DOHH2 (cell line): Measurements from ENCODE around the gene USP12.

Experiments
- H3F3A ChIP-seq: fragments of 200-600 bp; sonication (generic), shearing (Covaris generic); 2 replicates; pipeline ENCODE4 v1.6.0; 2016; ENCODE audit warnings: antibody characterized with exemption, mild to moderate bottlenecking; ENCODE audit not compliant: control insufficient read depth, insufficient read depth
- H3K27ac ChIP-seq: fragments of 200-600 bp; sonication (generic); 2 replicates; pipeline ENCODE4 v1.5.1; 2014; ENCODE audit warnings: low read depth, mild to moderate bottlenecking, low read length, moderate library complexity
- H3K27me3 ChIP-seq: fragments of 200-600 bp; sonication (generic); 2 replicates; pipeline ENCODE4 v1.6.1; 2014; ENCODE audit warnings: mild to moderate bottlenecking, low read length, mixed read lengths; ENCODE audit not compliant: control insufficient read depth
- H3K36me3 ChIP-seq: fragments of 200-600 bp; sonication (generic); 2 replicates; pipeline ENCODE4 v1.6.1; 2014; ENCODE audit warnings: mild to moderate bottlenecking, low read length, moderate library complexity, mixed read lengths; ENCODE audit not compliant: control insufficient read depth
- H3K4me1 ChIP-seq: fragments of 200-600 bp; sonication (generic); 2 replicates; pipeline ENCODE4 v1.6.1; 2014; ENCODE audit warnings: mild to moderate bottlenecking, low read length, mixed read lengths; ENCODE audit not compliant: control insufficient read depth
- H3K4me2 ChIP-seq: fragments of 200-600 bp; sonication (generic); 2 replicates; pipeline ENCODE4 v1.6.0; 2014; ENCODE audit warnings: mild to moderate bottlenecking, low read length, moderate library complexity
- H3K4me3 ChIP-seq: fragments of 200-600 bp; sonication (generic); 2 replicates; pipeline ENCODE4 v1.5.1; 2014; ENCODE audit warnings: mild to moderate bottlenecking, low read length, mixed read lengths
- H3K79me2 ChIP-seq: fragments of 200-600 bp; sonication (generic); 2 replicates; pipeline ENCODE4 v1.6.1; 2014; ENCODE audit warnings: mild to moderate bottlenecking, low read length, mixed read lengths; ENCODE audit not compliant: control insufficient read depth
- H3K9me2 ChIP-seq: fragments of 200-600 bp; sonication (generic); replicated peaks from 2 replicates; pipeline ENCODE4 v1.6.1; 2014; ENCODE audit warnings: mild to moderate bottlenecking, low read length, mixed read lengths; ENCODE audit not compliant: control insufficient read depth
- H3K9me3 ChIP-seq: fragments of 200-600 bp; sonication (generic); 2 replicates; pipeline ENCODE4 v1.6.1; 2014; ENCODE audit warnings: antibody characterized with exemption, low read length, mixed read lengths; ENCODE audit not compliant: control insufficient read depth, insufficient read depth
- H4K20me1 ChIP-seq: fragments of 200-600 bp; sonication (generic); 2 replicates; pipeline ENCODE4 v1.6.0; 2014; ENCODE audit warnings: low read depth, mild to moderate bottlenecking, antibody characterized with exemption, low read length, moderate library complexity; ENCODE audit not compliant: control insufficient read depth, insufficient read depth
- CTCF ChIP-seq: fragments of 200-600 bp; sonication (generic); IDR thresholded peaks from one replicate; pipeline ENCODE4 v1.5.1; 2014; ENCODE audit warnings: antibody characterized with exemption, mild to moderate bottlenecking, low read depth, low read length; ENCODE audit not compliant: poor library complexity, severe bottlenecking
- EZH2phosphoT487 ChIP-seq: fragments of 200-600 bp; sonication (generic); IDR thresholded peaks from 2 replicates; pipeline ENCODE4 v1.6.1; 2017; ENCODE audit warnings: borderline replicate concordance, mild to moderate bottlenecking, antibody characterized with exemption, low read length, moderate library complexity, mixed read lengths

Gene USP12

GRCh38 chr13:27086599-27087265 is 84.9 kb downstream of the USP12 start:
- H3K4me3 ChIP-seq: no peak overlapping the region
- no peaks in the 10 kb centered on the region for H3F3A ChIP-seq
- no peaks in the 10 kb centered on the region for H3K4me1 ChIP-seq
- H3K36me3 ChIP-seq: peaks cover 39% of the 10 kb centered on the region
- no peaks in the 10 kb centered on the region for H3K9me2 ChIP-seq
- no peaks in the 10 kb centered on the region for H3K9me3 ChIP-seq
- no peak overlapping the region for H3K27ac ChIP-seq
- TF ChIP-seq EZH2phosphoT487 (no peak), CTCF (no peak)
- H3K4me2 ChIP-seq: no peak overlapping the region
- H3K79me2 ChIP-seq: no peaks in the 10 kb centered on the region
- no peaks in the 10 kb centered on the region for H4K20me1 ChIP-seq
- H3K27me3 ChIP-seq: no peaks in the 10 kb centered on the region

DNA sequence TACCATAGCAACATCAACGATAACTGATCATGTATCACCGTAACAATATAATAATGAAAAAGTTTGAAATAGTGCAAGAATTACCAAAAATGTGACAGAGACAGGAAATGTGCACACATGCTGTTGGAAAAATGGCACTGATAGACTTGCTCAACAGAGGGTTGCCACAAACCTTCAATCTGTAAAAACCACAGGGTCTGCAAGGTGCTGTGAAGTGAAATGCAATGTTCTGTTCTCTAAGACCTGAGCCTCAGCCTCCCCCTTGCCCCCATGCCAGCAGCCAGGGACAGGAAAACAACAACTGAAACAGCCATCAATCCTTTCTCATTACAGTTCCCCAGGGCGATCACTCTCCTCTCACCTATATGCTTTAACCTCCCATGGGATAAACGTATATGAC is 88.4 kb downstream of the USP12 start:
- Histone ChIP-seq H3K9me3 (no peaks in the 10 kb centered on the region), H3K4me3 (no peak overlapping the region), H3K4me2 (no peak overlapping the region), H3K4me1 (no peaks in the 10 kb centered on the region), H3K79me2 (no peaks in the 10 kb centered on the region), H3K36me3 (peaks cover 30% of the 10 kb centered on the region), H3K9me2 (no peaks in the 10 kb centered on the region), H4K20me1 (no peaks in the 10 kb centered on the region), H3K27ac (no peak overlapping the region), H3K27me3 (no peaks in the 10 kb centered on the region), H3F3A (no peaks in the 10 kb centered on the region)
- no peak for TF ChIP-seq CTCF
- no peak for TF ChIP-seq EZH2phosphoT487

- Histone ChIP-seq H4K20me1 (no peaks in the 10 kb centered on the region), H3K36me3 (peaks cover 29% of the 10 kb centered on the region), H3K27ac (no peak overlapping the region), H3K9me3 (no peaks in the 10 kb centered on the region), H3K27me3 (no peaks in the 10 kb centered on the region), H3K9me2 (no peaks in the 10 kb centered on the region), H3K4me3 (no peak overlapping the region), H3K4me1 (no peaks in the 10 kb centered on the region), H3F3A (no peaks in the 10 kb centered on the region), H3K79me2 (no peaks in the 10 kb centered on the region), H3K4me2 (no peak overlapping the region)
- TF ChIP-seq CTCF (no peak), EZH2phosphoT487 (no peak)
Measured at GRCh38 chr13:27081893-27082679, 89.5 kb downstream of the USP12 start.
